GM10266 (cell line): ENCODE measurements around the gene PON2.

ENCODE experiments used
- DNase-seq: peaks from one replicate; pipeline ENCODE4 v3.0.0; 2012; ENCODE audit errors: extremely low spot score
- CTCF ChIP-seq: IDR thresholded peaks from 2 replicates; pipeline ENCODE4 v1.5.1; 2012; ENCODE audit warnings: mild to moderate bottlenecking, low read depth; ENCODE audit not compliant: control insufficient read depth, insufficient read depth; ENCODE audit errors: missing control alignments

The PON2 gene

GRCh38 chr7:95434557-95435421, at the start of gene PON2:
TSS of gene PON2 (minus strand) at chr7:95435028. CDS start at chr7:95434951, 77 bp downstream.
- peak; percentile 83 for DNase-seq
- TF ChIP-seq CTCF, result no peak

GRCh38 chr7:95482424-95482823, 47.6 kb upstream of the PON2 start:
- DNase-seq, result no peak
- no peak for TF ChIP-seq CTCF

- TF ChIP-seq CTCF, result no peak
- DNase-seq, result no peak
Observed at GRCh38 chr7:95481271-95482165, 46.7 kb upstream of the PON2 start.

- no peak for DNase-seq
- no peak for TF ChIP-seq CTCF
Observed at GRCh38 chr7:95479992-95480624, 45.3 kb upstream of the PON2 start.

- DNase-seq, result no peak
- TF ChIP-seq CTCF, result no peak
Observed at GRCh38 chr7:95478272-95479037, 43.6 kb upstream of the PON2 start.

- peak; percentile 81 for TF ChIP-seq CTCF
- DNase-seq, result peak; percentile 46
Observed at GRCh38 chr7:95476904-95477594, 42.2 kb upstream of the PON2 start.
